MM.1S (cell line): ENCODE data around the gene GAREM1.

Experiments
- DNase-seq: peaks from one replicate; pipeline ENCODE4 v3.0.0-alpha.2; 2015
- H2AFZ ChIP-seq: fragments of 300-600 bp; sonication (generic); 2 replicates; pipeline ENCODE4 v1.6.0; 2016; ENCODE audit warnings: antibody characterized with exemption, low read length
- H3F3A ChIP-seq: fragments of 300-600 bp; sonication (generic); 2 replicates; pipeline ENCODE4 v1.6.1; 2016; ENCODE audit warnings: mild to moderate bottlenecking, antibody characterized with exemption, low read length, moderate library complexity, mixed read lengths; ENCODE audit not compliant: insufficient read depth
- H3K27ac ChIP-seq: fragments of 300-600 bp; sonication (generic); 2 replicates; pipeline ENCODE4 v1.5.1; 2016; ENCODE audit warnings: mild to moderate bottlenecking, low read length
- H3K27me3 ChIP-seq: fragments of 300-600 bp; sonication (generic); replicated peaks from 2 replicates; pipeline ENCODE4 v1.6.0; 2016; ENCODE audit warnings: low read length; ENCODE audit not compliant: insufficient read depth
- H3K36me3 ChIP-seq: fragments of 300-600 bp; sonication (generic); replicated peaks from 2 replicates; pipeline ENCODE4 v1.6.1; 2016; ENCODE audit warnings: mild to moderate bottlenecking, low read length, mixed read lengths; ENCODE audit not compliant: insufficient read depth
- H3K4me1 ChIP-seq: fragments of 300-600 bp; sonication (generic); 2 replicates; pipeline ENCODE4 v1.6.1; 2016; ENCODE audit warnings: low read length, mixed read lengths
- H3K4me2 ChIP-seq: fragments of 300-600 bp; sonication (generic); 2 replicates; pipeline ENCODE4 v1.6.0; 2016; ENCODE audit warnings: low read depth, low read length
- H3K4me3 ChIP-seq: fragments of 300-600 bp; sonication (generic); 2 replicates; pipeline ENCODE4 v1.5.1; 2016; ENCODE audit warnings: low read length, mixed read lengths
- H3K79me2 ChIP-seq: fragments of 300-600 bp; sonication (generic); 2 replicates; pipeline ENCODE4 v1.6.1; 2016; ENCODE audit warnings: mixed run types, low read length, mixed read lengths
- H3K9ac ChIP-seq: fragments of 300-600 bp; sonication (generic); 2 replicates; pipeline ENCODE4 v1.6.1; 2016; ENCODE audit warnings: low read length, mixed read lengths
- H3K9me2 ChIP-seq: fragments of 300-600 bp; sonication (generic); replicated peaks from 2 replicates; pipeline ENCODE4 v1.6.1; 2016; ENCODE audit warnings: mild to moderate bottlenecking, low read length, mixed read lengths; ENCODE audit not compliant: insufficient read depth
- H3K9me3 ChIP-seq: fragments of 300-600 bp; sonication (generic); replicated peaks from 2 replicates; pipeline ENCODE4 v1.6.1; 2016; ENCODE audit warnings: mild to moderate bottlenecking, low read length, mixed read lengths; ENCODE audit not compliant: insufficient read depth
- H4K20me1 ChIP-seq: fragments of 300-600 bp; sonication (generic); 2 replicates; pipeline ENCODE4 v1.6.1; 2016; ENCODE audit warnings: mild to moderate bottlenecking, low read length, moderate library complexity, mixed read lengths; ENCODE audit not compliant: insufficient read depth
- EZH2 ChIP-seq: fragments of 300-600 bp; sonication (generic); optimal IDR thresholded peaks from 2 replicates; pipeline ENCODE3; 2017; ENCODE audit warnings: low read depth, mild to moderate bottlenecking, antibody characterized with exemption, low read length, mixed read lengths
- EZH2phosphoT487 ChIP-seq: fragments of 300-600 bp; sonication (generic); IDR thresholded peaks from 2 replicates; pipeline ENCODE4 v1.6.1; 2018; ENCODE audit warnings: antibody characterized with exemption, low read length
- TF ChIP-seq, protein P1 (sequence below): fragments of 300-600 bp; sonication (generic); IDR thresholded peaks from 2 replicates; pipeline ENCODE4 v1.5.1; 2016; ENCODE audit warnings: antibody characterized with exemption, low read length, mixed read lengths

GAREM1 gene

DNA sequence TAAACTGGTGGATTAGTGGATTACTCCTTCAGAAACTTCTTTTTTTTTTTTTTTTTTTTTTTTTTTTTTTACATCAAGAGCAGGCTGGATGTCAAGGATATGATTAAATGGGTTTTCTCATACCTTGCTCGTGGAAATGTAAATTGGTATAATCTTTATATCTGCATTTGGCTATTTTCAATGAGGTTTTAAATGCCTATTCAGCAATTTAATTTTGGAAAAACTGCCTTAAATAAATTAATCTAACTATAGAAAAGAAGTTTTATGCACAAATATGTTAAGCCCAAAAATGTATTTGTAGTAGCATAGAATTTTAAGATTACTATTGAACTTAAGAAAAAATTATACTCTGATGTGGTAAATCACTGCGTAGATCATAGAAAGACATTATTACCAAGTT is 11.4 kb upstream of the GAREM1 start:
- DNase-seq: no peak
- H3K36me3 ChIP-seq: no peaks in the 10 kb centered on the region
- no peaks in the 10 kb centered on the region for H3K27me3 ChIP-seq
- H3K27ac ChIP-seq: no peak overlapping the region
- H3K9me3 ChIP-seq: no peaks in the 10 kb centered on the region
- no peak overlapping the region for H2AFZ ChIP-seq
- 0 out of 2 replicates have a peak, but pooled peaks cover 6% of the 10 kb centered on the region for H3K4me1 ChIP-seq
- H4K20me1 ChIP-seq: no peaks in the 10 kb centered on the region
- H3K4me3 ChIP-seq: no peak overlapping the region
- no peaks in the 10 kb centered on the region for H3F3A ChIP-seq
- no peak overlapping the region for H3K9ac ChIP-seq
- TF ChIP-seq, protein P1, sequence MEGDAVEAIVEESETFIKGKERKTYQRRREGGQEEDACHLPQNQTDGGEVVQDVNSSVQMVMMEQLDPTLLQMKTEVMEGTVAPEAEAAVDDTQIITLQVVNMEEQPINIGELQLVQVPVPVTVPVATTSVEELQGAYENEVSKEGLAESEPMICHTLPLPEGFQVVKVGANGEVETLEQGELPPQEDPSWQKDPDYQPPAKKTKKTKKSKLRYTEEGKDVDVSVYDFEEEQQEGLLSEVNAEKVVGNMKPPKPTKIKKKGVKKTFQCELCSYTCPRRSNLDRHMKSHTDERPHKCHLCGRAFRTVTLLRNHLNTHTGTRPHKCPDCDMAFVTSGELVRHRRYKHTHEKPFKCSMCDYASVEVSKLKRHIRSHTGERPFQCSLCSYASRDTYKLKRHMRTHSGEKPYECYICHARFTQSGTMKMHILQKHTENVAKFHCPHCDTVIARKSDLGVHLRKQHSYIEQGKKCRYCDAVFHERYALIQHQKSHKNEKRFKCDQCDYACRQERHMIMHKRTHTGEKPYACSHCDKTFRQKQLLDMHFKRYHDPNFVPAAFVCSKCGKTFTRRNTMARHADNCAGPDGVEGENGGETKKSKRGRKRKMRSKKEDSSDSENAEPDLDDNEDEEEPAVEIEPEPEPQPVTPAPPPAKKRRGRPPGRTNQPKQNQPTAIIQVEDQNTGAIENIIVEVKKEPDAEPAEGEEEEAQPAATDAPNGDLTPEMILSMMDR: no peak
- TF ChIP-seq EZH2: no peak
- TF ChIP-seq EZH2phosphoT487: no peak
- H3K79me2 ChIP-seq: no peaks in the 10 kb centered on the region
- H3K4me2 ChIP-seq: no peak overlapping the region
- H3K9me2 ChIP-seq: no peaks in the 10 kb centered on the region

DNA sequence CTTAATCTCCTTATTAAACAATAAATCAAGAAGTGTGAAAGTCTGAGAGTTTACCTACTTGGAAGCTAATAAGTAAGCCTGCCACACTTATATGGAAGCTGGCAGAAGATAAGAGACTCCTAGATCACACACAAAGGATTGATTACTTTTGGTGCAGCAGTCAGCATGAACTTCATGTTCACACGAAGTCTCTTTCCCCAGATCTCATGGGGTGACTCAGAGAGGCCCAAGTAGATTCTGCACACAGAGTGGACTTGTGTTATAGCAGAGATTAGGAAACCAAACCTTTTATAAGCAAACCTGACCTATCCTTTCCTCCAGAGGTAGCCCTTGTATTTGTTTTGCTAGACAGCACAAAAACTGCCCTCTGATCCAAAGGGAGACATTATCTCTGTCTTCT is 9.9 kb upstream of the GAREM1 start:
- Histone ChIP-seq H3K27ac (no peak overlapping the region), H3K27me3 (no peaks in the 10 kb centered on the region), H3K79me2 (no peaks in the 10 kb centered on the region), H3K9me2 (no peaks in the 10 kb centered on the region), H3K4me1 (0 out of 2 replicates have a peak, but pooled peaks cover 6% of the 10 kb centered on the region), H3K4me2 (no peak overlapping the region), H3K36me3 (no peaks in the 10 kb centered on the region), H3K9me3 (no peaks in the 10 kb centered on the region), H4K20me1 (no peaks in the 10 kb centered on the region), H2AFZ (no peak overlapping the region), H3K9ac (no peak overlapping the region), H3K4me3 (no peak overlapping the region), H3F3A (no peaks in the 10 kb centered on the region)
- DNase-seq: no peak
- no peak for TF ChIP-seq EZH2phosphoT487
- TF ChIP-seq EZH2: no peak
- TF ChIP-seq, protein P1: no peak

DNA sequence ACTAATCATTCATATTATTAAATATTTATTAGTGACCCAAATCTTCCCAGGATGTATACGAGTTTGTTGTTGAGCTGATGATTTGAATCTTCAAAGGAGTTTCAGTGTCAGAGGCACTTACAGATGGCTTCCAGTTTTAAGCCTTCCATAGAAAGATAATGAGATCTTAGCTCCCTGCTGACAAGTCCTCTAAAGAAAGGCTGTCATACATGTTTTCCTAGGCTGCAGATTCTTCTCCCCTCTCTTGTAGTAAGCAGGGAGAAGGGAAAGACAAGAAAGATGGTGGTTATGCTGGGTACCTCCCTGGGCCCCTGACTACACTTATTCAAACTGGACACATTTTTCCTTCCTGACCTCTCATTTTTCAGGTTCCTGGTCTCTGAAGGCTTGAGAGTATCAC is 8.1 kb upstream of the GAREM1 start:
- Histone ChIP-seq H3K79me2 (no peaks in the 10 kb centered on the region), H3K9me3 (no peaks in the 10 kb centered on the region), H3K9me2 (no peaks in the 10 kb centered on the region), H3K4me2 (no peak overlapping the region), H3K9ac (no peak overlapping the region), H3K27me3 (no peaks in the 10 kb centered on the region), H3F3A (no peaks in the 10 kb centered on the region), H2AFZ (no peak overlapping the region), H4K20me1 (no peaks in the 10 kb centered on the region), H3K4me3 (no peak overlapping the region), H3K36me3 (no peaks in the 10 kb centered on the region), H3K27ac (no peak overlapping the region), H3K4me1 (0 out of 2 replicates have a peak, but pooled peaks cover 6% of the 10 kb centered on the region)
- TF ChIP-seq EZH2phosphoT487 (no peak), EZH2 (no peak)
- TF ChIP-seq, protein P1: no peak
- DNase-seq: no peak
